Fibroblast of skin of back (primary cell): ENCODE results near the gene HELLS. TPM values are rescaled to one million over a fixed set of nuclear protein-coding genes. Genes with fewer than 3 reads are reported as not detected.
"Not testable (repeated sequence)": the region's sequence is repeated elsewhere in the genome, so short reads cannot be mapped to it uniquely, and the experiment has no call there.

Experiments used
- DNase-seq: peaks from one replicate; pipeline ENCODE4 v3.0.0-alpha.2; 2013
- polyA plus RNA-seq, 2 experiments: library from polyadenylated mRNA; unstranded; fragments of 120-200 nt; gene quantifications; one replicate each; pipeline ENCODE4 v1.2.1, GENCODE V29; 2013; ENCODE audit not compliant: insufficient read length in 2 of 2

The HELLS gene
- polyA plus RNA-seq (2013, experiment 1 of 2; ENCODE audit: insufficient read length): 9.9 TPM
- polyA plus RNA-seq (2013, experiment 2 of 2; ENCODE audit: insufficient read length): 2.0 TPM

DNA sequence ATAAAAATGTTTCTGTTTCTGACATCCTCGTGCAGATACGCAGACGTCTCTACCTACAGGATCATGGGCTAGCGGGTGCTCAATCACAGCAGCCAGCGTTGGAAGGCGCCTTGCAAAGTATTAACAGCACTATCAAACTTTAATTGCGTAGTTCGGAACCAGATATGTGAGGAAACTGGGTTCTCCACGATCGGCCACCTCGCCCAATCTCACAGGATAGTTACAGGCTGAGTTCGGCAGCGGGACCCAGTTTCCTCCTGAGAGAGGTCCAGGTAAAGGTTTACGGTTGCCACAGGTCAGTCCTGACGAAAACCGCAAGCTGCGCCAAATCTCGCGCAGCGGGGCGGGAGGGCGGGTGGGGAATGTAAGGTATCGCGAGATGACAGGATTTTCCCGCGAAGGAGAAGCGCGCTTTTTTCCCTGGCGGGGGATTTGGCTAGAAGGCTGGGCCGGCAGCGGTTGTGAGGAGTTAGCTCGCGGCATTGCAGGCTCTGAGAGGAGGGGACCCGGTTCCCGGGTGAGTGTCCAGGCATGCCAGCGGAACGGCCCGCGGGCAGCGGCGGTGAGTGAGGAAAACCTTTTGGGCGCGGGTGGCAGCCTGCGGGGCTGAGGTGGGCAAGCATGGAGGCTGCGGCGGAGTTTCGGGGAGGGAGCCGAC is at the start of gene HELLS:
Gene HELLS (plus strand): TSS at position 398 of the 658 bp plus-strand sequence. CDS start 134 bp downstream, at position 532.
- peak; percentile 86 for DNase-seq

DNA sequence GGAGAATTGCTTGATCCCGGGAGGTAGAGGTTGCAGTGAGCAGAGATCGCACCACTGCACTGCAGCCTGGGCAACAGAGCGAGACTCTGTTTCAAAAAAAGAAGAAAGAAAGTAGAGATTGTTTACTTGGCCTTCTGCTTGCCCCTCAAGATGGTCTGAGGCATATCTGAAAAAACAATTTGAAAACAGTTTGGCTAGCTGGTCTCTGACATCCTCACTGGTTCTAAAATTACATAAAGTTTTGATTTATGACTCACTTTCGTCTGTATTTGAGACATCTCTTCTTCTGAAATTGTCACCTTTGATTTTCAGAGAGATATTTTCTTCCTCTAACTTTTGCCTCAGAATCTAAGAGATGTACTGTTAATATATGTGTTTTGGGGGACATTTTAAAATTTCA is 49.6 kb upstream of the HELLS start:
- peak; percentile 55 for DNase-seq

DNA sequence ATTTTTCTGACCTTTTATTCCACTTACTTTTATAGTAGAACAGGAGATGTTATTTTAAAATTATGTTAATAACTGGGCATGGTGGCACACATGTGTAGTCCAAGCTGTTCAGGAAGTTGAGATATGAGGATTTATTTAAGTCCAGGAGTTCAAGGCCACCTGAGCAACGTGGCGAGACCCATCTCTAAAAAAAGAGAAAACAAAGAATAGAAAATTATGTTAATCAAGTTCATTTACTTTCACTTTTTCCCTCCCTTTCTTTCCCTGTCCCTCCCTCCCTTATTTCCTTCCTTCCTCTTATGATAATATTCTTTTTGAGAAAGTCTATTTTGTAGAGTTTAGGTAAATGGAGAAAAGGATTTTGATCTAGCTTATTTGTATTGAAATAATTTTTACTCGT is 48.9 kb upstream of the HELLS start:
- no peak for DNase-seq

DNA sequence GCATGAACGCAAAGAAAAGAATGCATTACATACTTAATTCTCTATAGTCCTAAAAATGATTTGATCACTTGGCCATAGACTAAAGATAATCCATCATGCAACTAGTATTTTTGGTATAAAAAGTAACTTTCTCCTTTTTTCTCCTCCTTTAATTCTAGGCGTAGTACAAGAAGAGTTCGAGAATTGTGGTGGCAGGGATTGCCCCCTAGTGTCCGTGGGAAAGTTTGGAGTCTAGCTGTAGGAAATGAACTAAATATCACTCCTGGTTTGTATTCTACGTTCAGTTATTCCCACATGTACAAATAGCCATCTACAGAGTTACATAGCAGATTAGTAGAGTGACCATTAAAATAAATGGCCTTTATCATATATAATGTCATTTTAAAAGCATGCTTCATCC is 45.5 kb upstream of the HELLS start:
- peak; percentile 11 for DNase-seq

DNA sequence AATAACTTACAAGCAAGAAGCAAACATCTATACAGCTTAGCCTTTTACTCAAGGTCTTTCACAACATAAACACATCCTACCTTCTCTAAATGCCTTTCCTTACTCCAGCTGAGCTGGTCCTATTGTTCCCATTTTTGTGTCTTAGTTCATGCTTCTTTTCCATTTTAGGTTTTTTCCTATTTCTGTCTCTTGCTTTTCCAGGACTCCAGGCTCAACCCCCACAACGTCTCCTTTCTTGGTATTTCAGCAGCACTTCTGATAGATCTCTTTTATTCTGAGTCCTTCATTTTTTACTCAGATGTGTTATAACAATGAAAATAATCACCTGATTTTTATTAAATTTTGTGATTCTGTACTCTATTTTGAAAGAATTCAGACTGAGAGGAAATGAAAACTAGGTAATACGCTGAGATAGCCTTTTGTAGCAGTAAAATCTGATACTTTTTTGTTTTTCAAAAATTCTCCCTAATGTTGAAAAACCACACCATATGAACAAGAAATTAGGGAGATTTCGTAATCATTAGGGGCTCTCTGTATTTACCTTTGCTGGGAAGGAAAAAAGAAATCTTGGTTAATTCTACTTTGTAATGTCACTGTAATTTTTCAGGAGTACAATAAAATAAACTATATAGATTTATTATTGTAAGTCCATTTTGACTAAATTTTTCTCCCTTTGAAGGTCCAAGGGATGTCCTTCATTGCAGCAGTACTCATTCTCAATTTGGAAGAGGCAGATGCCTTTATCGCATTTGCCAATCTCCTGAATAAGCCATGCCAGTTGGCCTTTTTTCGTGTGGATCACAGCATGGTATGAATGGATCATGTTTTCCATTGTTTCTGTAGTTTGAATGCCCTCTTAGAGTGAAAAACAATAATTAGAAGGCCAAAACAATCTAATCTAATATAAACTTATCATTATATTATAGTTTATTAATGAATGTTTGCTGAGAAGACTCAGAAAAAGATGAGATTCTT is 24.0 kb upstream of the HELLS start:
- DNase-seq: no peak

DNA sequence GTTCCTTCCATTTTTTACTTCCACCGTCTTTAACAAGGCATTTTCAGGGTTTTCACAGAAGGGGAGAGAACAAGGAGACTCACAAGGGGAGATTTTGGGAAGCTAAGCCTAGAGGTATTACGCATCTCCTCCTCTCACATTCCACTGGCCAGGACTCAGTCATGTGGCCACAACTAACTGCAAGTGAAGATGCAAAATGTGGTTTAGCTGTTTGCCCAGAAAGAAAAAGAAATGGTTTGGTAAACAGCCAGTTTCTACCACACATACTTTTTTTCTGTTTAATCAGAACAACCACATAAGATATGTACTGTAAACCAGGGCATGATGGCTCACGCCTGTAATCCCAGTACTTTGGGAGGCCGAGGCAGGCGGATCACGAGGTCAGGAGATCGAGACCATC is 21.4 kb upstream of the HELLS start:
- DNase-seq: peak; percentile 5

DNA sequence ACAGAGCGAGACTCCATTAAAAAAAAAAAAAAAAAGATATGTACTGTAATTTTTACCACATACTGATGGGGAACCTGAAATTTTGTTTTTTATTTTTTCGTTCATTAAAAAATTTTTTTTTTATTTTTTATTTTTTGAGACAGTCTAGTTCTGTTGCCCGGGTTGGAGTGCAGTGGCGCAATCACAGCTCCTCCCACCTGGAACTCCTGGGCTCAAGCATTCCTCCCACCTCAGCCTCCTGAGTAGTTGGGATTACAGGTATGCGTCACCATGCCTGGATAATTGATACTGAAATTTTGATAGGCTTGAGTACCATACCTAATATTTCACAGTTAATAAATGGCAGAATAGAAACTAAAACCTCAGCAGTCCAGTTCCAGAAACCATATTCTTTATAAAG is 20.9 kb upstream of the HELLS start:
- DNase-seq: no peak

DNA sequence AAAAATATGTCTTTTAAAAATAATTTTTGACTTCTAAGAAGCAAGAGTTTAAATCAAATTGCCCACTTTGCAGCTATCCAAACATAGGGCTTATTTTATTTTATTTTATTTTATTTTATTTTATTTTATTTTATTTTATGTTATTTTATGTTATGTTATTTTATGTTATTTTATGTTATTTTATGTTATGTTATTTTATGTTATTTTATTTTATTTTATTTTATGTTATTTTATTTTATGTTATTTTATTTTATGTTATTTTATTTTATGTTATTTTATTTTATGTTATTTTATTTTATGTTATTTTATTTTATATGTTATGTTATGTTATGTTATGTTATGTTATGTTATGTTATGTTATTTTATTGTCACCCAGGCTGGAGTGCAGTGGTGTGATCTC is 14.0 kb upstream of the HELLS start:
- DNase-seq: not testable (repeated sequence)

DNA sequence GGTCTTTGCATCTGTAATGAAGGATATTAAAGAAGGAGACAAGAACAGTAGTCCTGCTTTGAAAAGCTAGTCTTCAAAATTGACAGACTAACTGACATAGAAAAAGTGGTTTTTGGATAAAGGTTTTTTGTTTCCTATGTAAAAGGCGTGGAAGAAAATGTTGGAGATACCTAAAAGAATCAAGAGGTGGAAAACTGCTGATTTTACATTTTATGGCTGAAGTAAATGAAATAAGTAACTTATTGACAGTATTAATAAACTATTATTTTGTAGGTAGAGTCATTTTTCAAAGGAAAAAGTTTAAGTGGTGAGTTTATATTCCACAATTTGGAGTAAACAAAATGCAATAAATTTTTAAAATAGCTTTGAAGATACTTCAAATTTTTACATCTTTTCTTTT is 12.6 kb upstream of the HELLS start:
- no peak for DNase-seq

DNA sequence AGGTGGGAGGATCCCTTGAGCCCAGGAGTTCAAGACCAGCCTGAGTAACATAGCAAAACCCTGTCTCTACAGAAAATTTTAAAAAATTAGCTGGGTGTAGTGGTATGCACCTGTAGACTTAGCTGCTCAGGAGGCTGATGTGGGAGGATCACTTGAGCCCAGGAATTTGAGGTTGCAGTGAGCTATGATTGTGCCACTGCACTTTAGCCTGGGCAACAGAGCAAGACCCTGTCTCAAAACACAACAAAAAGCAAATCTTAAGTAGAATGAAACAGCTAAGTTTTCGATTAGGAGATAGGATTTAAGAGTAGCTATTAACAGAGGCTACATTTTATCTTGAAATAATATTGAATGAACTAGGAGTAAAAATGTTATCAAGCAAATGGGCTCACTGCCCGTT is 3.3 kb upstream of the HELLS start:
- not testable (repeated sequence) for DNase-seq

DNA sequence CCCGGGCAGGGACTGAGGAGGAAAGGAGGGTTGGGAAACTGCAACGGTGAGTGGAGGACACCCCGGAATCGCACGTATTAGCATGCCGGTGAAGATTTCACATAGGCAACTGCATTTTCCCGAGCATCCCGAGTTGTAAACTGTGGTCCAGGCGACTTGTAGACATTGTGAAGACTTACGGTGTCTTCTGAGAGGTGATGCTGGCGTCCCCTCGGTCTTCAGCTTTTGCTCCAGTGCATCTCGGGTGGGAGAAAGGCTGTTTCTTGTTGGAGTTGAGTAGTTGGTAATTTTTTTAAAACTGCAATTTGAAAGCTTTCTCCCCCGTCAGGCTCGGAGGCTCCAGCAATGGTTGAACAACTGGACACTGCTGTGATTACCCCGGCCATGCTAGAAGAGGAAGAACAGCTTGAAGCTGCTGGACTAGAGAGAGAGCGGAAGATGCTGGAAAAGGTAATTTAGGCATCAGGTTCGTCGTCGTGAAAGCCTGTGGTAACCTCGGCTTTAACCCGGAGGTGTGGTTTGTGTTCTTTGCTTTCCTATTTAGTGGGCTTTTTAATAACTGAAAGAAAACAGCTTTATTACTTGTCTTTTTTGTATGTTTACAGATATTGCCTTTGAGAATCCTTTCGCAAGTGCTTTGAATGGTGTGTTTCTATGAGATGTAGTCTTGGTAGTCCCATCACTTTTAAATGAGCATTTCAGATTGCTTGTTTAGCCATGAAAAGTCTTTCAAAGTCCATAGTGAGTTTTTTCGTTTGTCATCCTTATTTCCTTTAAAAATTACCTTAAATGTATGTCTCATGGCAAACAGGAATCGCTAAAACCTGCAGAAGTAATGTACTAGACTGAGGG is 687 bp downstream of the HELLS start:
- DNase-seq: peak; percentile 15

DNA sequence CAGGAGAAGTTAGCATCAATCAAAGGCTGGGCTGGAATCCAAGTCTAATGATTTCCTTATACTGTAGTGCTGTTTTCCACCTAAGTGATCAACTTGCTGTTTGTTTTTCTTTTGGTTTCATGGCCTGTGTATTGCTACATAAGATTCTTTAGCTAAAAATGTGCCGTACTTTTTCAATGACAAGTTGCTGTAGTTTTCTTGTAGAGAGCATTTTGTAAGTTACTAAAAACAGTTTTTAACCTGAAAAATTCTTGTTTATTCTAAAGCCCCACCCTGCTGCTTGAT is 1.3 kb downstream of the HELLS start:
- DNase-seq: no peak

DNA sequence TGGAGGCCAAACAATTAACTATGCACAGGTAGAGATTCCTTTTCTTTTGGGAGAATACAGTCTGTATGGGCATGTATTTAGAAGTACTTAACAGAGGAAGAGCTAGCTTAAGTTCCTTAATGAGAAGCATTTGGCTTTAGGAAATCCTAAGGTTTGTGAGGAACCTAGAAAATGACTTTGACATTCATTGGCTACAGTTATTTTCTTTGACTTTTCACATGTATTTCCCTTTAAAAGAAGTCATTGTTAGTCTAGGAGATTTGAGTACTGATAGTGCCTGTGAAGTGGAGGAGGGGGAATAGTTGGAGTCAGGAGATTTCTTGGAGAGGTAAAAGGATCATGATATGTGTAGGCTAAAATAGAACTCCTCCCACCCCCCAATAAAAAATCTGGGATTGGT is 3.6 kb downstream of the HELLS start:
- DNase-seq: no peak

DNA sequence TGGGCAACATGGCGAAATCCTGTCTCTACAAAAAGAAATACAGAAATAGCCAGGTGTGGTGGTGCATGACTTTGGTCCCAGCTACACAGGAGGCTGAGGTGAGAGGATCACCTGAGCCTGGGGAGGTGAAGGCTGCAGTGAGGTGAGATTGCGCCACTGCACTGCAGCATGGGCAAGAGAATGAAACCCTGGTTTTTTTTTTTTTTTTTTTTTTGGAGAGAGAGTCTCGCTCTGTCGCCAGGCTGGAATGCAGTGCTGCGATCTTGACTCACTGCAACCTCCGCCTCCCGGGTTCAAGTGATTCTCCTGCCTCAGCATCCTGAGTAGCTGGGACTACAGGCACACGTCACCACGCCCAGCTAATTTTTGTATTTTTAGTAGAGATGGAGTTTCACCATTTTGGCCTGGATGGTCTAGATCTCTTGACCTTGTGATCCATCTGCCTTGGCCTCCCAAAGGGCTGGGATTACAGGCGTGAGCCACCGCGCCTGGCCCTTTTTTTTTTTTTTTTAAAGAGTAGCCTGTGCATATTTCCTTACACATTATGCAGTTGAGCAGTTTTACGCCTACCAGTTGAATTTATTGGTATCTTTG is 22.2 kb downstream of the HELLS start:
- DNase-seq: peak; percentile 8

DNA sequence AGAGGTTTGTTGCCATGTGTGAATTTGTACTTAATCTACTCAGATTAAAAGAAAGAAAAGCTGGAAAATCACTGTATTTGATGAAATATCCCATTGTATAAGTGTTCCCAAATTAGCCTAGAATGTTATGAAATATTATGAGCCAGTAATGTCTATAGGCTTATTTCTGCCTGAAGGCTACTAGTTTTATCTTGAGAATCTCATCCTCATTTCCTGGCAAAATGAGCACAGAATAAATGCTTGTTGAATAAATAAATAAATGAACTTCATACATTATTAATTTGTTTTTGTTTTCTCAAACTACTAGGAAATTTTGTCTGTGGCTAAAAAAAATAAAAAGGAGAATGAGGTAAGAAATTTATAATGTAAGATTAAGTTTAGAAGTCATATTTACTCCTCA is 25.5 kb downstream of the HELLS start:
- no peak for DNase-seq

DNA sequence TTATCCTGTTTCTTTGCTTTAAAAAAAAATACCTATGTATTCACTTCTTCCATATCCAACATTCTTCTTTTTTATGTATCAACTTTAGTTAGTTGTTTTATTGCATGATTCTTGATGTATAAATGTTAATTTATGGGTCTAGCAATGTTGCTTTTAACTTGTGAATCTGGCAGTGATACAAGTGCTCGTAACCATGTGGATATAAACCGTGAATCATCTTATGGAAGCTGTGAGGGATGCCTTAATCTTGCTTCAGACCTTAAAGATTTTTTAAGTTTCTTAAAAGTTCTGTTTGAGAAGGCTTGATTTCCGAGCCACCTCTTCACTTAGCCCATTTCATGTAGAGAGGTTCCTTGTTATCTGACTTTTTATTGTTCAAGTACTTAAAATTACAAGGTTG is 25.9 kb downstream of the HELLS start:
- DNase-seq: peak; percentile 8

DNA sequence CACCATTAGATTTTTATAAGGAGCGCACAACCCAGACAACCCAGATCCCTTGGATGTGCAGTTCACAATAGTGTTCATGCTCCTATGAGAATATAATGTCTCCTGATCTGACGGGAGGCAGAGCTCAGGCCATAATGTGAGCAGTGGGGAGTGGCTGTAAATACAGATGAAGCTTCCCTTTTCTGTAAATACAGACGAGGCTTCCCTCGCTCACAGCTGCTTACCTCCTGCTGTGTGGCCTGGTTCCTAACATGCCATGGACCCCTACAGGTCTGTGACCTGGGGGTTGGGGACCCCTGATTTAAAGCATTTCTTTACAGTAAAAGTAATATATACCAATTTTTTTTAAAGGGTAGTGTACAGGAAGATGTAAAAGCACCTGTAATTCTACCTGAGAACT is 33.2 kb downstream of the HELLS start:
- DNase-seq: no peak

DNA sequence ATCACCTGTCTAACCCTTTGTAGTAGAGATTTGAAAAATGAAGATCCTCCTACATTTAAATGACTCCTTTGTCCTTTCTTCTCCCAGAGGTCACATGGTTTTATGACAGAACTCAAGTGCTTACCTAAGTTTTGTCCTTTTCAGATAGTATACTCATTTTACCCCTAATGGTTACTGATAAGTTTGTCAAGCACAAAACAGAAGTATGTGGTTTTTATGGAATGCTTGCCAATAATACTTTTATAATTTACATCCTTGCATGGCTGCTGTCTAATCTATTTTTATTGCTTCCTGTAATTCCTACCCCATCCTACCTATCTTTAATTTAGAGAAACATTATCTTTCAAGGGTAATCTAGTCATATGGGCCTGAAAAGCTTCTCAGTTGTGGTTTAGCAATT is 37.5 kb downstream of the HELLS start:
- no peak for DNase-seq

DNA sequence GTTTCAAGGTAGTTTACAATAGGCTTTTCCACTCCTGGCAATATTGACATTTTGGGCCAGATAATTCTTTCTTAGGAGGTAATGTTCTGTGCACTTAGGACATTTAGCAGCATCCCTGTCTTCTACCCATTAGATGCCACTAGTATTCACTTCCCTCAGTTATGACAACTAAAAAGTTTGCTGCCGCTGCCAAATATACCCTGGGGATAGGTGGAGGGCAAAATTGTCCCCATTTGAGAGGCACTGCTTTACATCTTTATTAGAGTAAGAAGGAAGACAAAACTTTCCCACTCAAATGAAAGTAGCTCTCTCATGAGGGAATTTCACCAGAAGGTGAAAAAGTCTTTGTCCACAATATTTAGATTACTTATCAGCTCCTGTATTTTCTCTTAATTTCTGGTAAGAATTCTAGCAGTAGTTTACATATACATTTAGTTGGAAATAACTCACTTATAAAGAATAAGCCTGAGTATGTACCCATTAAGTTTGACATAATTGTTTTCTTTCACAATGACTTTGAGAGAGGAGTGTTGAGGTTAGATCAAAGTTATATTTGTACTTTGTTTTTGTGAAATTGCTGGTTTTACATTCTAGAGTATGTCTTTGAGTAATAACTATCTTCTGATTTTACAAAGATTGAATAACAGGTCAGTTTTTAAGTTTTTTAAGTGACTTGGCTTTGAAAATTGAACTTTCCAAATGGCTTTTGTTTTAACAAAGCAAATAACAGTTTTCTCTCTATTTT is 46.0 kb downstream of the HELLS start:
- no peak for DNase-seq

DNA sequence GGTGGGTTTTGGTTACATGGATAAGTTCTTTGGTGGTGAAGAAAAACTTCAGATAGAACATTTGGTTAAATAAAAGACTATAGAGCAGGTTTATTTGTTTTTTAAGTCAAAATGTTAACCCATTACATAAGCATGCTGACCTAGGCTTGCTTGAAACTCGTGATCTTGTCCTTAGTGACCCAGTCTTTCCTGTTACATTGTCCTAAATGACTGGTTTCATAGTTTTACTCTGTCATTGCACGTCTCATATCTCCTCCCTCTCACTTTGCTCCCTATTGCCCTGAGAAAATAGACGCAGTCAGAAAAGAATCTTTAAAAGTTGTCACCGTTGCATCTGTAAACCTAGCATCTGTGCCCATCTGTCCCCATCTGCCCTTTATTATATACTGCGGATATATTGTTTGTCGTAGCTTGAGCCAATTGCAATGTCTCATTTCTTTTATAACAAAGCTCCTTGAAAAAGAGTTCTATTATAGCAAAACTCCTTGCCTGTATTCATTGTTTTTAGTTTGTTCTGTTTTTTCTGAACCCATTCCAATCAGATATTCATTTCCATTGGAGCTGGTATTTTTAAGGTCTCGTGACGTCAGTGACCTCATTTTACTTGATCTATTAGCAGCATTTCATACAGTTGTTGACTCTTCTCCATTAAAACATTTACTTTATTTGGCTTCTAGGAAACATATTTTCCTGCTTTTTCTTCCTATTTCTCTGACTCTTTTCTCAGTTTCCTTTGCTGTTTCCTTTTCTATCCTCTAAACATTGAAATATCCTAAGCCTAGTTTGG is 57.3 kb downstream of the HELLS start:
- DNase-seq: no peak

DNA sequence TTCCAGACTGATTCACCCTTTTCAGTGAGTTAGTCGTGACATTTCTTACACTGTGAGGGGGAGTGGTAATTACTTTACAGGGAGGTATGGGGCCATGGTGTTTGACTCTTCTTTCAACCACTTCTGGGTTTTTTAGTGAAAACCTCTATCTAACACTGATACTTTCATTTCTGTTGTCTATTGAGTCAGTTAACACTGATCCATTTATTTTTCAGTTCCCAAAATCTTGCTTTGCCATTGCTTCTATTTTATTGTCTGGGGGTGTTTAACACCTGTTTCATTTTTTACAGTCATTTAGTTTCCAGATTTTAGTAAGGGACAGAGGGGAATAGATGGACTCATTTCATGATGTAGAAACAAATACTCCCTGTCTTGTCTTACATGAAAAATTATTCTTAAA is 61.5 kb downstream of the HELLS start:
- DNase-seq: no peak
